Osteoblast (primary cell): ENCODE results near the gene ZNF185. TPM values are rescaled to one million over a fixed set of nuclear protein-coding genes. Genes with fewer than 3 reads are reported as not detected.

Experiments
- DNase-seq: peaks from one replicate; pipeline ENCODE4 v3.0.0; 2011; ENCODE audit warnings: low spot score, mixed read lengths; ENCODE audit not compliant: insufficient read length; ENCODE audit errors: missing footprints
- H2AFZ ChIP-seq: 2 replicates; pipeline ENCODE4 v1.6.0; 2011; ENCODE audit warnings: mild to moderate bottlenecking, low read length
- H3K27ac ChIP-seq: 2 replicates; pipeline ENCODE4 v1.5.1; 2011; ENCODE audit warnings: mild to moderate bottlenecking, low read depth, low read length, moderate library complexity
- H3K27me3 ChIP-seq: 2 replicates; pipeline ENCODE4 v1.6.0; 2012; ENCODE audit warnings: mild to moderate bottlenecking, control low read depth, inconsistent platforms, low read length, moderate library complexity; ENCODE audit not compliant: insufficient read depth
- H3K36me3 ChIP-seq: 2 replicates; pipeline ENCODE4 v1.5.1; 2011; ENCODE audit warnings: mild to moderate bottlenecking, low read length, control low read depth, moderate library complexity; ENCODE audit not compliant: insufficient read depth
- H3K4me1 ChIP-seq: 2 replicates; pipeline ENCODE4 v1.5.1; 2011; ENCODE audit warnings: mild to moderate bottlenecking, low read length, control low read depth, moderate library complexity; ENCODE audit not compliant: insufficient read depth
- H3K4me2 ChIP-seq: 2 replicates; pipeline ENCODE4 v1.6.0; 2011; ENCODE audit warnings: mild to moderate bottlenecking, low read length; ENCODE audit not compliant: insufficient read depth
- H3K4me3 ChIP-seq: fragments of 200-600 bp; sonication (generic); 3 replicates; pipeline ENCODE4 v1.5.1; 2012; ENCODE audit warnings: mild to moderate bottlenecking, low read length, inconsistent platforms; ENCODE audit not compliant: insufficient read depth
- H3K79me2 ChIP-seq: 2 replicates; pipeline ENCODE4 v1.6.0; 2012; ENCODE audit warnings: mild to moderate bottlenecking, low read length, control low read depth, inconsistent platforms; ENCODE audit not compliant: insufficient read depth
- H3K9me3 ChIP-seq: 2 replicates; pipeline ENCODE4 v1.5.1; 2011; ENCODE audit warnings: low read depth, low read length, control low read depth
- H4K20me1 ChIP-seq: 2 replicates; pipeline ENCODE4 v1.6.0; 2012; ENCODE audit warnings: mild to moderate bottlenecking, low read length, control low read depth; ENCODE audit not compliant: insufficient read depth
- CTCF ChIP-seq: IDR thresholded peaks from 2 replicates; pipeline ENCODE4 v1.5.1; 2011; ENCODE audit warnings: mild to moderate bottlenecking, low read depth, low read length, moderate library complexity; ENCODE audit errors: extremely low read depth
- total RNA-seq: library from RNA; depleted of rRNA; stranded (reverse); fragments of >200 nt; gene quantifications from 2 replicates; pipeline ENCODE4 v1.2.3, GENCODE V29; 2012

ZNF185 gene
- total RNA-seq, 1 donor = 1.1 TPM

- no peak overlapping the region for H3K27ac ChIP-seq
- H4K20me1 ChIP-seq = no peaks in the 10 kb centered on the region
- H3K4me3 ChIP-seq = no peak overlapping the region
- no peak for DNase-seq
- no peaks in the 10 kb centered on the region for H3K9me3 ChIP-seq
- no peaks in the 10 kb centered on the region for H3K27me3 ChIP-seq
- TF ChIP-seq CTCF = no peak
- no peaks in the 10 kb centered on the region for H3K36me3 ChIP-seq
- no peaks in the 10 kb centered on the region for H3K79me2 ChIP-seq
- H3K4me1 ChIP-seq = no peaks in the 10 kb centered on the region
- no peak overlapping the region for H2AFZ ChIP-seq
- no peak overlapping the region for H3K4me2 ChIP-seq
These were observed 32.6 kb downstream of the ZNF185 start for GRCh38 chrX:152930516-152930915.

- H3K4me1 ChIP-seq = no peaks in the 10 kb centered on the region
- no peak overlapping the region for H2AFZ ChIP-seq
- no peaks in the 10 kb centered on the region for H3K9me3 ChIP-seq
- H3K27me3 ChIP-seq = no peaks in the 10 kb centered on the region
- no peak overlapping the region for H3K4me3 ChIP-seq
- H3K4me2 ChIP-seq = no peak overlapping the region
- H4K20me1 ChIP-seq = no peaks in the 10 kb centered on the region
- no peak for DNase-seq
- no peak for TF ChIP-seq CTCF
- no peaks in the 10 kb centered on the region for H3K79me2 ChIP-seq
- no peak overlapping the region for H3K27ac ChIP-seq
- no peaks in the 10 kb centered on the region for H3K36me3 ChIP-seq
These were observed 34.3 kb downstream of the ZNF185 start for GRCh38 chrX:152932144-152932543.

GRCh38 chrX:152932598-152933175, 34.8 kb downstream of the ZNF185 start:
- H4K20me1 ChIP-seq = no peaks in the 10 kb centered on the region
- H3K27ac ChIP-seq = no peak overlapping the region
- H3K79me2 ChIP-seq = no peaks in the 10 kb centered on the region
- H3K27me3 ChIP-seq = no peaks in the 10 kb centered on the region
- no peak overlapping the region for H2AFZ ChIP-seq
- DNase-seq = no peak
- no peaks in the 10 kb centered on the region for H3K36me3 ChIP-seq
- H3K4me3 ChIP-seq = no peak overlapping the region
- H3K4me2 ChIP-seq = no peak overlapping the region
- H3K9me3 ChIP-seq = no peaks in the 10 kb centered on the region
- H3K4me1 ChIP-seq = no peaks in the 10 kb centered on the region
- no peak for TF ChIP-seq CTCF

GRCh38 chrX:152936306-152936705, 38.4 kb downstream of the ZNF185 start:
- Histone ChIP-seq H3K4me1 (no peaks in the 10 kb centered on the region), H3K4me3 (no peak overlapping the region), H3K27me3 (no peaks in the 10 kb centered on the region), H3K36me3 (no peaks in the 10 kb centered on the region), H3K27ac (no peak overlapping the region), H3K79me2 (no peaks in the 10 kb centered on the region), H3K9me3 (no peaks in the 10 kb centered on the region), H4K20me1 (no peaks in the 10 kb centered on the region), H2AFZ (no peak overlapping the region), H3K4me2 (no peak overlapping the region)
- no peak for DNase-seq
- TF ChIP-seq CTCF = no peak
